H1 (cell line): ENCODE measurements around the gene CES4A.

Source experiments
- BRCA1 ChIP-seq: IDR thresholded peaks from 2 replicates; pipeline ENCODE4 v1.6.1; 2012; ENCODE audit warnings: low read depth, low read length, improper control_type of control experiment
- CREB1 ChIP-seq: IDR thresholded peaks from 2 replicates; pipeline ENCODE4 v1.6.1; 2012; ENCODE audit warnings: inconsistent platforms
- CTCF ChIP-seq, 3 experiments: IDR thresholded peaks; 1 replicate in 2 of 3; 2 replicates in 1 of 3; pipeline versions ENCODE4 v1.5.1 to v1.6.1; 2011; ENCODE audit warnings: low read length in 3 of 3, mild to moderate bottlenecking in 3 of 3, inconsistent platforms in 2 of 3, low read depth in 1 of 3, moderate library complexity in 1 of 3; ENCODE audit not compliant: insufficient read depth in 1 of 3; ENCODE audit errors: control extremely low read depth in 1 of 3
- EGR1 ChIP-seq: IDR thresholded peaks from 2 replicates; pipeline ENCODE4 v1.6.1; 2011; ENCODE audit warnings: low read depth, low read length, borderline replicate concordance
- EZH2 ChIP-seq: fragments of 200-600 bp; sonication (generic); IDR thresholded peaks from 2 replicates; pipeline ENCODE4 v1.7.1; 2012; ENCODE audit warnings: low read depth, mild to moderate bottlenecking, moderate library complexity, low read length, inconsistent platforms; ENCODE audit not compliant: severe bottlenecking
- JUND ChIP-seq: IDR thresholded peaks from 2 replicates; pipeline ENCODE4 v1.6.1; 2011; ENCODE audit warnings: mild to moderate bottlenecking, improper control_type of control experiment, low read length
- MAX ChIP-seq: IDR thresholded peaks from 2 replicates; pipeline ENCODE4 v1.6.1; 2012; ENCODE audit warnings: inconsistent platforms
- POLR2AphosphoS5 ChIP-seq: IDR thresholded peaks from 2 replicates; pipeline ENCODE4 v1.6.1; 2011; ENCODE audit warnings: low read depth, low read length
- RAD21 ChIP-seq, 2 experiments: IDR thresholded peaks in 1 of 2; conservative IDR thresholded peaks in 1 of 2; 2 replicates each; pipeline ENCODE4 v1.6.1; 2011; ENCODE audit warnings: low read depth in 2 of 2, low read length in 2 of 2, improper control_type of control experiment in 1 of 2, inconsistent platforms in 1 of 2, mild to moderate bottlenecking in 1 of 2, moderate library complexity in 1 of 2
- RFX5 ChIP-seq: IDR thresholded peaks from 2 replicates; pipeline ENCODE4 v1.6.1; 2011; ENCODE audit warnings: low read depth, low read length, improper control_type of control experiment, borderline replicate concordance
- SP1 ChIP-seq: IDR thresholded peaks from 2 replicates; pipeline ENCODE4 v1.6.1; 2011; ENCODE audit warnings: low read depth, low read length
- SRF ChIP-seq: IDR thresholded peaks from 2 replicates; pipeline ENCODE4 v1.6.1; 2011; ENCODE audit warnings: mild to moderate bottlenecking, low read depth, low read length, moderate library complexity
- YY1 ChIP-seq: IDR thresholded peaks from 2 replicates; pipeline ENCODE4 v1.6.1; 2011; ENCODE audit warnings: low read depth, mild to moderate bottlenecking, low read length

DNA sequence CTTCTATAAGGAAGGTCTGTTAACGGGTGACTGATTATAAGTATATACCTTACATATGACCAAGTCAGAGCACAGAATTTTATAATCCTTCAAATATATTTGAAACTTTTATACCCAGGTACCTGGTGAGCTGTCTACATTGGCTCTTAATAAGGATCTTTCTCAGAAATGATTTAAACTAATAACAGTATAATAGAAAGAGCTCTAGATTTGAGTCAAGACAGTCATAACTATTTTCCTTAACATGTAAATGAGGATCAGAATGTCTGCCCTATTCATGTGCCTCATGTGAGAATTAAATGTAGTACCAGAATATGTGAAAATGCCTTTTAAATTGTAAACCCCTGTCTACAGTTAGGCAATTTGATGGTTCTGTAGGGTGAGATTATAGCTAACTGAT is 55.0 kb downstream of the CES4A start:
- no peak for TF ChIP-seq CTCF (IDR thresholded peaks at IDR 0.05; ENCODE audit: control extremely low read depth in 1 of 3, insufficient read depth in 1 of 3, low read depth in 1 of 3, low read length in 3 of 3)
- TF ChIP-seq BRCA1: no peak
- TF ChIP-seq MAX: no peak
- TF ChIP-seq SRF: no peak
- no peak for TF ChIP-seq EGR1
- no peak for TF ChIP-seq RAD21 (IDR thresholded peaks at IDR 0.05 in 1 of 2, conservative IDR thresholded peaks at IDR 0.05 in 1 of 2; ENCODE audit: low read depth in 2 of 2, low read length in 2 of 2)
- no peak for TF ChIP-seq SP1
- no peak for TF ChIP-seq CREB1
- TF ChIP-seq YY1: no peak
- no peak for TF ChIP-seq EZH2
- no peak for TF ChIP-seq POLR2AphosphoS5
- no peak for TF ChIP-seq JUND
- no peak for TF ChIP-seq RFX5
